Measurements from ENCODE around the gene AOC1. TPM values are rescaled to one million over a fixed set of nuclear protein-coding genes. Genes with fewer than 3 reads are reported as not detected.

Gene AOC1
- total and polyA plus RNA-seq, 10 of the 15 experiments (the other 5 are each of a cell fraction or from before 2014, with no cell fraction given), result 0.07 TPM; not detected in 9

- TF ChIP-seq E4F1 (IDR thresholded peaks at IDR 0.05; ENCODE audit: borderline replicate concordance, partially characterized antibody) (no peak), ZNF207 (IDR thresholded peaks at IDR 0.05; ENCODE audit: borderline replicate concordance) (no peak)
Observed at GRCh38 chr7:150829426-150829825, 22.9 kb upstream of the AOC1 start (continued).

DNA sequence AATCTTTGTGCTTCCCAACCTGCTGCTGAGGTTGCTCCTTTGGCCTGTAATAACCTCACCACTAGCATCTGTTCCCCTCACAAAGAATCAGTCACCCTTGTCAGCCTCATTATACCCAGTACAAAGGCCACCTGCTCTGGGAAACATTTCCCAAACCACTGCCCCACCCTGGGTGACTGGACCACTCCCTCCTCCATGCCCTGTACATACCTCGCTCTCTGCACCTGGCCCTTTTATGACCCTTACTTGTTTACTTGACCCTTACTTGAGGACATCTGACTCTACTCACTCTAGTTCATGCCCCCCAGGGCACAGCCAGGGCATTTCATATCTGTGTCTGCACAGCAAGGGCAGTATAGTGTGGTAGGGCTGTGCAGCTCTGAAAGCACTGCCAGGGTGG is 21.4 kb upstream of the AOC1 start:
- in situ Hi-C loops (cut with MboI), result no loop called here
- no peak for FAIRE-seq
- TF ChIP-seq, protein P1, sequence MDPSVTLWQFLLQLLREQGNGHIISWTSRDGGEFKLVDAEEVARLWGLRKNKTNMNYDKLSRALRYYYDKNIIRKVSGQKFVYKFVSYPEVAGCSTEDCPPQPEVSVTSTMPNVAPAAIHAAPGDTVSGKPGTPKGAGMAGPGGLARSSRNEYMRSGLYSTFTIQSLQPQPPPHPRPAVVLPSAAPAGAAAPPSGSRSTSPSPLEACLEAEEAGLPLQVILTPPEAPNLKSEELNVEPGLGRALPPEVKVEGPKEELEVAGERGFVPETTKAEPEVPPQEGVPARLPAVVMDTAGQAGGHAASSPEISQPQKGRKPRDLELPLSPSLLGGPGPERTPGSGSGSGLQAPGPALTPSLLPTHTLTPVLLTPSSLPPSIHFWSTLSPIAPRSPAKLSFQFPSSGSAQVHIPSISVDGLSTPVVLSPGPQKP (IDR thresholded peaks at IDR 0.05; ENCODE audit: low read depth, low read length), result no peak
- TF ChIP-seq BRCA1 (IDR thresholded peaks at IDR 0.05; ENCODE audit: low read depth, low read length), result no peak
- TF ChIP-seq, protein P2, sequence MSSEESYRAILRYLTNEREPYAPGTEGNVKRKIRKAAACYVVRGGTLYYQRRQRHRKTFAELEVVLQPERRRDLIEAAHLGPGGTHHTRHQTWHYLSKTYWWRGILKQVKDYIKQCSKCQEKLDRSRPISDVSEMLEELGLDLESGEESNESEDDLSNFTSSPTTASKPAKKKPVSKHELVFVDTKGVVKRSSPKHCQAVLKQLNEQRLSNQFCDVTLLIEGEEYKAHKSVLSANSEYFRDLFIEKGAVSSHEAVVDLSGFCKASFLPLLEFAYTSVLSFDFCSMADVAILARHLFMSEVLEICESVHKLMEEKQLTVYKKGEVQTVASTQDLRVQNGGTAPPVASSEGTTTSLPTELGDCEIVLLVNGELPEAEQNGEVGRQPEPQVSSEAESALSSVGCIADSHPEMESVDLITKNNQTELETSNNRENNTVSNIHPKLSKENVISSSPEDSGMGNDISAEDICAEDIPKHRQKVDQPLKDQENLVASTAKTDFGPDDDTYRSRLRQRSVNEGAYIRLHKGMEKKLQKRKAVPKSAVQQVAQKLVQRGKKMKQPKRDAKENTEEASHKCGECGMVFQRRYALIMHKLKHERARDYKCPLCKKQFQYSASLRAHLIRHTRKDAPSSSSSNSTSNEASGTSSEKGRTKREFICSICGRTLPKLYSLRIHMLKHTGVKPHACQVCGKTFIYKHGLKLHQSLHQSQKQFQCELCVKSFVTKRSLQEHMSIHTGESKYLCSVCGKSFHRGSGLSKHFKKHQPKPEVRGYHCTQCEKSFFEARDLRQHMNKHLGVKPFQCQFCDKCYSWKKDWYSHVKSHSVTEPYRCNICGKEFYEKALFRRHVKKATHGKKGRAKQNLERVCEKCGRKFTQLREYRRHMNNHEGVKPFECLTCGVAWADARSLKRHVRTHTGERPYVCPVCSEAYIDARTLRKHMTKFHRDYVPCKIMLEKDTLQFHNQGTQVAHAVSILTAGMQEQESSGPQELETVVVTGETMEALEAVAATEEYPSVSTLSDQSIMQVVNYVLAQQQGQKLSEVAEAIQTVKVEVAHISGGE (CRISPR knock-in tag; IDR thresholded peaks at IDR 0.05), result no peak
- no peak for TF ChIP-seq EZH2 (IDR thresholded peaks at IDR 0.05; ENCODE audit: borderline replicate concordance, control insufficient read depth, low read depth, low read length)
- no peak for TF ChIP-seq MAX (IDR thresholded peaks at IDR 0.05; ENCODE audit: low read depth, low read length)
- TF ChIP-seq ETV6 (conservative IDR thresholded peaks at IDR 0.05 in 1 of 2, IDR thresholded peaks at IDR 0.05 in 1 of 2; ENCODE audit: borderline replicate concordance in 1 of 2, low read depth in 1 of 2), result no peak
- no peak for TF ChIP-seq HDAC2 (IDR thresholded peaks at IDR 0.05)
- no peak for TF ChIP-seq ZNF592 (IDR thresholded peaks at IDR 0.05)

More for the DNA sequence above, 21.4 kb upstream of the AOC1 start:
- no peaks in the 10 kb centered on the region for H4K20me1 ChIP-seq (ENCODE audit: control insufficient read depth, insufficient read depth)
- H3K9me3 ChIP-seq (replicated peaks; ENCODE audit: control insufficient read depth, insufficient read depth, low read length), result no peaks in the 10 kb centered on the region
- RAD21 ChIA-PET (ENCODE audit: unreplicated experiment), result no interaction called here
- 43% methylated on average over 1 of the region's 1 CpG for WGBS (ENCODE audit: insufficient coverage, insufficient replicate concordance, low lambda C conversion rate, missing lambda C conversion rate)
- no peaks in the 10 kb centered on the region for H3K36me3 ChIP-seq (ENCODE audit: control insufficient read depth in 2 of 2, insufficient read depth in 2 of 2, low read length in 1 of 2)
- DNase-seq (ENCODE audit: low read depth, low spot score) (no peak), ATAC-seq (no peak)
- no peak overlapping the region for H3K4me3 ChIP-seq
- intact Hi-C loops (cut with micrococcal nuclease; ENCODE audit: unreplicated experiment), result no loop called here
- no TSS peak for BruUV-seq (replicated peaks)
- CTCF ChIA-PET, result no interaction called here
- no peak overlapping the region for H2AFZ ChIP-seq (ENCODE audit: control insufficient read depth, low read depth, low read length)
- H3K27ac ChIP-seq (ENCODE audit: control insufficient read depth, insufficient read depth), result no peak overlapping the region
- H3K79me2 ChIP-seq (ENCODE audit: control insufficient read depth, insufficient read depth, low read length), result no peaks in the 10 kb centered on the region
- H3K4me2 ChIP-seq (ENCODE audit: control insufficient read depth, insufficient read depth), result no peak overlapping the region
- POLR2A ChIA-PET, result no interaction called here
- SMC1A ChIA-PET (ENCODE audit: uncharacterized antibody, unreplicated experiment), result no interaction called here
- H3K4me1 ChIP-seq (ENCODE audit: control insufficient read depth, insufficient read depth, low read length), result no peaks in the 10 kb centered on the region
- H3K9ac ChIP-seq (ENCODE audit: control insufficient read depth, insufficient read depth, low read length), result no peak overlapping the region
- peaks cover 0 to 2% of the 10 kb centered on the region in 2 experiments; a peak in 2 of 4 replicates for H3K27me3 ChIP-seq (replicated peaks in 1 of 2; ENCODE audit: control insufficient read depth in 2 of 2, insufficient read depth in 2 of 2, low read length in 1 of 2)

Data from GM12878 (cell line).